GM10248 (cell line): ENCODE results near the gene DNAH3.
A peak's percentile ranks its signal among the peaks of the same experiment; 100 is the strongest.

Experiments used
- CTCF ChIA-PET: fragments of 300-600 bp; sonication (Branson Sonifier 250); formaldehyde crosslinking; extraction: SDS; loops from one replicate; lab custom pipeline; 2021; ENCODE audit warnings: antibody characterized with exemption; lab: Yijun Ruan, JAX
- POLR2A ChIA-PET: fragments of 350-650 bp; sonication (Branson Sonifier 250); formaldehyde crosslinking; extraction: SDS; loops from one replicate; lab custom pipeline; 2020; ENCODE audit warnings: antibody characterized with exemption; lab: Yijun Ruan, JAX
- DNase-seq: peaks from one replicate; pipeline ENCODE4 v3.0.0; 2012; ENCODE audit errors: extremely low spot score
- CTCF ChIP-seq: IDR thresholded peaks from 2 replicates; pipeline ENCODE4 v1.5.1; 2012; ENCODE audit warnings: mild to moderate bottlenecking, low read depth; ENCODE audit errors: extremely low read depth, missing control alignments, control extremely low read depth

DNAH3 gene

GRCh38 chr16:20900299-20901067 lies 250.2 kb downstream of the DNAH3 start, which contains the start of the genes DCUN1D3 and LYRM1:
Gene DCUN1D3 (minus strand): TSS chr16:20900358. CDS start chr16:20862538, 37,820 bp downstream.
Gene LYRM1 (plus strand): TSS chr16:20900771. CDS start chr16:20915556, 14,785 bp downstream.
- ChIA-PET POLR2A (interaction anchor here (0.6 to 1.3 kb wide), 7 partner anchors 8 to 1429 kb away, joined by 3 to 6 read pairs (median 4); no protein-coding TSS in a partner anchor), CTCF (interaction anchor here (1.4 kb wide), 1 partner anchor 50 kb away, joined by 4 read pairs; no protein-coding TSS in a partner anchor)
- DNase-seq, result peak; percentile 93
- TF ChIP-seq CTCF, result no peak

- peak; percentile 44 for DNase-seq
- CTCF ChIA-PET, result interaction anchor here (0.9 to 2.0 kb wide), 3 partner anchors 12 to 50 kb away, joined by 3 to 7 read pairs (median 4); no protein-coding TSS in a partner anchor
- POLR2A ChIA-PET, result interaction anchor here (0.6 to 1.3 kb wide), 5 partner anchors 10 to 1430 kb away, joined by 3 to 6 read pairs (median 4); no protein-coding TSS in a partner anchor
- no peak for TF ChIP-seq CTCF
These were observed 251.0 kb downstream of the DNAH3 start for GRCh38 chr16:20899477-20900298.

DNA sequence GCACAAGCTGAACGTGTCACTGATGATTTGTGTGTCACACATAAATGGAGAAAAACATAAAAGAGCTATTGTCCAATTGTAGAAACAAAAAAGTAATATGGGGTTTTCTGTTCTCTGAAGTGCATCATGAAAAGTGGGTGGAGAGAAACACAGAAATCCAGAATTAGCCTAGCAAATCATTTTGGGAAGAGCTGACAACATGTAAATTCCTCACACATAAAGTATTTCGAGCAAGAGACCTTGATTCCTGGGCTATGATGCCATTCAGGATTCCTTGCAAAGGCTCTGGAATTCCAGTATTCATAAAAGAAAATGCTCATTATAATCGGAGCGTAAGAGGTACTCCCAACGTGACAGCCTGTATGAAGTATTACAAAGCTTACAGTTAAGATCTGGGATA lies 251.6 kb downstream of the DNAH3 start:
- POLR2A ChIA-PET, result interaction anchor here (0.9 kb wide), 1 partner anchor 34 kb away, joined by 4 read pairs; no protein-coding TSS in a partner anchor
- DNase-seq, result no peak
- CTCF ChIA-PET, result interaction anchor here (0.9 to 2.0 kb wide), 2 partner anchors 11 to 49 kb away, joined by 3 to 7 read pairs; no protein-coding TSS in a partner anchor
- TF ChIP-seq CTCF, result no peak

- no peak for DNase-seq
- ChIA-PET POLR2A (no interaction called here), CTCF (interaction anchor here (0.8 to 2.1 kb wide), 4 partner anchors 17 to 48 kb away, joined by 3 to 7 read pairs (median 4); no protein-coding TSS in a partner anchor)
- TF ChIP-seq CTCF, result no peak
These were observed 252.7 kb downstream of the DNAH3 start for GRCh38 chr16:20897922-20898321.

DNA sequence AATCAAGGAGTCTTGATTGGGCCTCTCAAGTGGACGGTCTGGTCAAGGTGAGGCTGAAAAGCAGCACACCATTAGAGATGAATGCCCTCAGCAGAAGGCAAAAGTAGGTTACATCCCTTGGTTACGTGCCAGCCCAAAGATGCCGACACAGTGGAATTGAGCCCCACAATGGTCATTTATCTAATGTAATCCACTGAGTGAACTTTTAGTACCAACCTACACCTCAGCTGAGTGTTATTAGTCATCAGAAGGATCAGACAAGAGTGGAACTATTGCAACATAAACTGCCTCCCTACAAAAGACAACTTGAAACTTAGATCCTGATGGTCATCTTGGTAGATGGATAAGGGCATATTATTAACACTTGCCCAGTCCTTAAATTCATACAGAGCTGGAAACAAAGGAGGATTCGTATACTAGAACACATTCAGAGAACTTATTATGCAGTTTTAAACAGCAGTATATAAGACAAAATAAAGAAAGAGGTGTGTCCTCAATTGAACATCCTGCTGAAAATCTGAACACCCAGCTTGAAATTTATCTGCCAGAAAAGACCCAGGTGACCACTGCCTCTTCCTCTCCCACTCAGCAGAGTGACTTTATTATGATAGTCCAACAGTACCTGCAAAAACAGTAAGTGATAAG lies 253.3 kb downstream of the DNAH3 start:
- no peak for DNase-seq
- CTCF ChIA-PET, result interaction anchor here (0.8 to 2.1 kb wide), 6 partner anchors 9 to 48 kb away, joined by 3 to 7 read pairs (median 4); no protein-coding TSS in a partner anchor
- POLR2A ChIA-PET, result no interaction called here
- TF ChIP-seq CTCF, result no peak

GRCh38 chr16:20894388-20894787 lies 256.3 kb downstream of the DNAH3 start:
- CTCF ChIA-PET, result no interaction called here
- no peak for DNase-seq
- POLR2A ChIA-PET, result no interaction called here
- TF ChIP-seq CTCF, result no peak
